Endothelial cell of umbilical vein (primary cell): Measurements from ENCODE around the gene TEX264. TPM values are rescaled to one million over a fixed set of nuclear protein-coding genes. Genes with fewer than 3 reads are reported as not detected.

Experiments
- polyA plus RNA-seq, 4 experiments: library from polyadenylated mRNA; depleted of rRNA in 3 of 4; stranded (reverse) in 3 of 4; unstranded in 1 of 4; fragments of >200 nt; gene quantifications; 2 replicates each; pipeline versions ENCODE4 v1.2.1 to v1.2.3, GENCODE V29; 2011 to 2012; ENCODE audit warnings: missing spikeins in 1 of 4
- small RNA-seq: library from RNA; depleted of rRNA; stranded (forward); fragments of <200 nt; gene quantifications from one replicate; pipeline ENCODE3, GENCODE V24; 2012; ENCODE audit warnings: low replicate concordance, low read depth; ENCODE audit not compliant: insufficient read depth, insufficient read length
- total RNA-seq: library from RNA; stranded (reverse); gene quantifications from 2 replicates; pipeline ENCODE4 v1.2.3, GENCODE V29; 2021

The TEX264 gene
- total and polyA plus RNA-seq, 2 donors (not counting 3 experiments of a cell fraction or from before 2014, with no cell fraction given), result 29.0 to 89.7 TPM

Small RNA genes lying within 50 kb of the gene (small RNA-seq; reads per million reads assigned to genes)
- 0.88 reads per million for gene RNA5SP132

Other genes with a start within 250 kb of the TEX264 start
- gene DCAF1, start 171.2 kb upstream of the TEX264 start, total RNA-seq, result 21.1 and 22.0 TPM in 2 replicates
- gene DCAF1, start 171.2 kb upstream of the TEX264 start, polyA plus RNA-seq, result 5.5 and 7.8 TPM in 2 replicates
- 31.1 and 32.5 TPM in 2 replicates for gene RAD54L2, start 132.5 kb upstream of the TEX264 start, total RNA-seq
- gene RAD54L2, start 132.5 kb upstream of the TEX264 start, polyA plus RNA-seq, result 7.0 and 7.6 TPM in 2 replicates
- gene GRM2, start 35.8 kb downstream of the TEX264 start, total RNA-seq, result 0.51 TPM in 2 replicates
- 0.10 and 0.22 TPM in 2 replicates for gene GRM2, start 35.8 kb downstream of the TEX264 start, polyA plus RNA-seq
- gene IQCF6, start 108.0 kb downstream of the TEX264 start, total RNA-seq, result not detected in 2 replicates
- gene IQCF6, start 108.0 kb downstream of the TEX264 start, polyA plus RNA-seq, result not detected in 2 replicates
- not detected in 2 replicates for gene IQCF2, start 190.4 kb downstream of the TEX264 start, total RNA-seq
- gene IQCF2, start 190.4 kb downstream of the TEX264 start, polyA plus RNA-seq, result not detected in 2 replicates
- not detected in 2 replicates for gene IQCF5, start 204.3 kb downstream of the TEX264 start, total RNA-seq
- gene IQCF5, start 204.3 kb downstream of the TEX264 start, polyA plus RNA-seq, result not detected in 2 replicates
- gene IQCF1, start 232.1 kb downstream of the TEX264 start, total RNA-seq, result not detected in 2 replicates
- not detected in 2 replicates for gene IQCF1, start 232.1 kb downstream of the TEX264 start, polyA plus RNA-seq